H9 (cell line): ENCODE measurements around the gene RGS6. TPM values are rescaled to one million over a fixed set of nuclear protein-coding genes. Genes with fewer than 3 reads are reported as not detected.

Source experiments
- DNase-seq: peaks from one replicate; pipeline ENCODE4 v3.0.0-alpha.2; 2017
- H2AFZ ChIP-seq: one replicate; pipeline ENCODE4 v1.6.1; 2013; ENCODE audit warnings: mild to moderate bottlenecking, low read length, control low read depth, moderate library complexity
- H2AK5ac ChIP-seq: 2 replicates; pipeline ENCODE4 v1.6.1; 2013; ENCODE audit warnings: low read length, control low read depth, mixed read lengths; ENCODE audit not compliant: insufficient read length
- H2BK120ac ChIP-seq: one replicate; pipeline ENCODE4 v1.6.1; 2013; ENCODE audit warnings: low read depth, mild to moderate bottlenecking, low read length, control low read depth, inconsistent platforms; ENCODE audit not compliant: poor library complexity, severe bottlenecking
- H2BK12ac ChIP-seq: 2 replicates; pipeline ENCODE4 v1.6.1; 2013; ENCODE audit warnings: low read length, control low read depth, mixed read lengths, low read depth; ENCODE audit not compliant: insufficient read length
- H2BK15ac ChIP-seq: 2 replicates; pipeline ENCODE4 v1.6.1; 2013; ENCODE audit warnings: low read depth, low read length, control low read depth
- H2BK20ac ChIP-seq: one replicate; pipeline ENCODE4 v1.6.1; 2013; ENCODE audit warnings: low read depth, mild to moderate bottlenecking, low read length, control low read depth, inconsistent platforms; ENCODE audit not compliant: poor library complexity, severe bottlenecking
- H2BK5ac ChIP-seq: 2 replicates; pipeline ENCODE4 v1.6.1; 2013; ENCODE audit warnings: low read length, control low read depth, mixed read lengths; ENCODE audit not compliant: insufficient read length
- H3K14ac ChIP-seq: 2 replicates; pipeline ENCODE4 v1.6.1; 2013; ENCODE audit warnings: low read length, control low read depth; ENCODE audit not compliant: insufficient read depth
- H3K18ac ChIP-seq: 2 replicates; pipeline ENCODE4 v1.6.1; 2013; ENCODE audit warnings: low read depth, mild to moderate bottlenecking, mixed read lengths, low read length, control low read depth; ENCODE audit not compliant: insufficient read length
- H3K23ac ChIP-seq: 2 replicates; pipeline ENCODE4 v1.6.1; 2013; ENCODE audit warnings: low read length, control low read depth, mixed read lengths, low read depth; ENCODE audit not compliant: insufficient read length
- H3K23me2 ChIP-seq: 2 replicates; pipeline ENCODE4 v1.6.1; 2013; ENCODE audit warnings: low read depth, mild to moderate bottlenecking, mixed read lengths, low read length, control low read depth; ENCODE audit not compliant: insufficient read length, poor library complexity, severe bottlenecking
- H3K27ac ChIP-seq: 2 replicates; pipeline ENCODE4 v1.5.1; 2013; ENCODE audit warnings: low read length, control low read depth, mixed read lengths, low read depth; ENCODE audit not compliant: insufficient read length
- H3K27me3 ChIP-seq: 2 replicates; pipeline ENCODE4 v1.6.1; 2013; ENCODE audit warnings: low read length, control low read depth, inconsistent platforms; ENCODE audit not compliant: insufficient read depth
- H3K4ac ChIP-seq: 2 replicates; pipeline ENCODE4 v1.6.1; 2013; ENCODE audit warnings: low read depth, mild to moderate bottlenecking, control low read depth, inconsistent platforms, low read length, moderate library complexity
- H3K4me1 ChIP-seq: 2 replicates; pipeline ENCODE4 v1.6.1; 2013; ENCODE audit warnings: low read length, control low read depth, inconsistent platforms; ENCODE audit not compliant: insufficient read depth
- H3K4me2 ChIP-seq: 2 replicates; pipeline ENCODE4 v1.6.1; 2013; ENCODE audit warnings: low read length, control low read depth, mixed read lengths; ENCODE audit not compliant: insufficient read length, insufficient read depth
- H3K56ac ChIP-seq: 2 replicates; pipeline ENCODE4 v1.6.1; 2013; ENCODE audit warnings: low read depth, mild to moderate bottlenecking, mixed read lengths, low read length, control low read depth; ENCODE audit not compliant: insufficient read length
- H3K79me1 ChIP-seq: 2 replicates; pipeline ENCODE4 v1.6.1; 2013; ENCODE audit warnings: low read depth, mild to moderate bottlenecking, moderate library complexity, low read length, control low read depth, inconsistent platforms; ENCODE audit not compliant: insufficient read depth, poor library complexity, severe bottlenecking
- H3K79me2 ChIP-seq: 2 replicates; pipeline ENCODE4 v1.6.1; 2013; ENCODE audit warnings: low read length, control low read depth, inconsistent platforms; ENCODE audit not compliant: insufficient read depth
- H3K9ac ChIP-seq: 2 replicates; pipeline ENCODE4 v1.6.1; 2013; ENCODE audit warnings: low read length, control low read depth, mixed read lengths; ENCODE audit not compliant: insufficient read length; ENCODE audit errors: extremely low read depth
- H3K9me3 ChIP-seq: one replicate; pipeline ENCODE4 v1.6.1; 2013; ENCODE audit warnings: low read depth, low read length, inconsistent platforms; ENCODE audit not compliant: control insufficient read depth
- H3T11ph ChIP-seq: one replicate; pipeline ENCODE4 v1.6.1; 2013; ENCODE audit warnings: mild to moderate bottlenecking, low read length, control low read depth, inconsistent platforms
- H4K20me1 ChIP-seq: one replicate; pipeline ENCODE4 v1.6.1; 2013; ENCODE audit not compliant: control insufficient read depth, insufficient read length, insufficient read depth
- H4K5ac ChIP-seq: 2 replicates; pipeline ENCODE4 v1.6.1; 2013; ENCODE audit warnings: low read depth, mild to moderate bottlenecking, mixed read lengths, low read length, control low read depth; ENCODE audit not compliant: insufficient read length
- H4K8ac ChIP-seq: replicated peaks from 2 replicates; pipeline ENCODE4 v1.6.1; 2013; ENCODE audit warnings: low read length, control low read depth, mixed read lengths, low read depth; ENCODE audit not compliant: insufficient read length
- H4K91ac ChIP-seq: 2 replicates; pipeline ENCODE4 v1.6.1; 2013; ENCODE audit warnings: low read depth, mild to moderate bottlenecking, moderate library complexity, mixed read lengths, low read length, control low read depth; ENCODE audit not compliant: insufficient read length
- H3K27ac Mint-ChIP-seq, 3 experiments: 2 replicates in 2 of 3; 3 replicates in 1 of 3; pipeline ENCODE4 v1.8.0; 2020 to 2021; ENCODE audit warnings: mixed read lengths in 3 of 3, mild to moderate bottlenecking in 1 of 3, moderate library complexity in 1 of 3
- H3K27me3 Mint-ChIP-seq: 2 replicates; pipeline ENCODE4 v1.8.0; 2021; ENCODE audit warnings: low read depth, mild to moderate bottlenecking, moderate library complexity, mixed read lengths
- H3K36me3 Mint-ChIP-seq, 3 experiments: 2 replicates in 2 of 3; 3 replicates in 1 of 3; pipeline ENCODE4 v1.8.0; 2020 to 2021; ENCODE audit warnings: low read depth in 3 of 3, mixed read lengths in 3 of 3; ENCODE audit not compliant: insufficient read depth in 1 of 3
- H3K4me1 Mint-ChIP-seq, 2 experiments: 2 replicates each; pipeline ENCODE4 v1.8.0; 2020; ENCODE audit warnings: mixed read lengths in 2 of 2
- H3K4me3 Mint-ChIP-seq, 2 experiments: 2 replicates in 1 of 2; 3 replicates in 1 of 2; pipeline ENCODE4 v1.8.0; 2020 to 2021; ENCODE audit warnings: mild to moderate bottlenecking in 2 of 2, mixed read lengths in 2 of 2, moderate library complexity in 1 of 2
- H3K9me3 Mint-ChIP-seq, 2 experiments: 2 replicates in 1 of 2; 3 replicates in 1 of 2; pipeline ENCODE4 v1.8.0; 2020; ENCODE audit warnings: mild to moderate bottlenecking in 2 of 2, mixed read lengths in 2 of 2, moderate library complexity in 1 of 2
- CTCF ChIP-seq: fragments of 200-600 bp; sonication (generic); conservative IDR thresholded peaks from 3 replicates; pipeline ENCODE4 v1.8.0; 2021; ENCODE audit warnings: antibody characterized with exemption, mild to moderate bottlenecking
- WGBS: extraction: QIAGEN DNeasy Blood & Tissue Kit; methylation state at CpG from one replicate; pipeline ENCODE4 v1.1.7; 2013; ENCODE audit warnings: missing lambda C conversion rate, low lambda C conversion rate, mixed read lengths; ENCODE audit not compliant: insufficient read length; ENCODE audit errors: extremely low coverage; 5-methylcytosine and 5-hydroxymethylcytosine counted together
- total RNA-seq: library from RNA; stranded (reverse); gene quantifications from 2 replicates; pipeline ENCODE4 v1.2.1, GENCODE V29; 2021

RGS6 gene
- total RNA-seq, 1 experiment from 2014 or later, result 3.0 TPM

DNA sequence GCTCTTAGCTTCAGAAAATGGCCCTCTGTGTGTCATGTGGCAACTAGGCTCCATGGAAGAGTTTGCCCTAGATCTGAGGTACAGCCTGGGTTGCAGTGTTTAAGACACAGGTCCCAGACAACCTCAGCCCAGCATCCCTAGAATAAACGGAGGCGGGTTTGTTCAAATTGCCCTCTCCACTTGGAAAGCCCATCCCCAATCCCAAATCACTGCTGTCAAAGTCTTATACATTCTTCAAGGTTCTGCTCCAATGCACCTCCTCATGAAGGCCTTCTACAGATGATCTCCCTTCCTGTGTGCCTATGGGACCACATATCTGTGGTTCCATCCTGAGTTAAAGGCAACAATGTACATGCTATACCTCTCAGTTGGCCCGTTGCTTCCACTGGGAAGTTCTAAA lies 671.9 kb downstream of the RGS6 start:
- no CpG with 5 or more reads among the region's 3 CpGs for WGBS
- no peak overlapping the region for H2AK5ac ChIP-seq

More for the DNA sequence above, 671.9 kb downstream of the RGS6 start:
- DNase-seq, result no peak
- Histone ChIP-seq H4K20me1 (no peaks in the 10 kb centered on the region), H3K27me3 (no peaks in the 10 kb centered on the region), H2BK12ac (no peak overlapping the region), H3K4me2 (no peak overlapping the region), H2BK120ac (no peak overlapping the region), H3K27ac (no peak overlapping the region), H3K4ac (no peak overlapping the region), H3K14ac (no peak overlapping the region), H2BK5ac (no peak overlapping the region), H4K5ac (no peak overlapping the region), H3K23me2 (no peaks in the 10 kb centered on the region), H3K4me1 (no peaks in the 10 kb centered on the region; the same call in 1 of the 2 replicates), H3K18ac (no peak overlapping the region), H3T11ph (no peak overlapping the region), H3K9ac (no peak overlapping the region), H2AFZ (no peak overlapping the region), H3K9me3 (no peaks in the 10 kb centered on the region), H3K56ac (no peak overlapping the region), H3K23ac (no peak overlapping the region), H2BK20ac (no peak overlapping the region), H3K79me1 (no peaks in the 10 kb centered on the region), H4K8ac (no peak overlapping the region), H3K79me2 (no peaks in the 10 kb centered on the region), H4K91ac (no peak overlapping the region), H2BK15ac (no peak overlapping the region)
- Mint-ChIP-seq H3K4me1 (peaks cover 16 to 27% of the 10 kb centered on the region in 2 experiments), H3K27ac (no peak overlapping the region), H3K9me3 (no peaks in the 10 kb centered on the region; a peak in 1 of 5 replicates), H3K4me3 (no peak overlapping the region), H3K27me3 (peaks cover 8% of the 10 kb centered on the region), H3K36me3 (no peaks in the 10 kb centered on the region; a peak in 1 of 7 replicates)
- no peak for TF ChIP-seq CTCF
